ENCODE results near the gene ASMTL. TPM values are rescaled to one million over a fixed set of nuclear protein-coding genes. Genes with fewer than 3 reads are reported as not detected.

Gene ASMTL
- polyA plus RNA-seq, 1 donor (not counting 4 experiments of a cell fraction or from before 2014, with no cell fraction given): 13.8 TPM

GRCh38 chrX:1419545-1420355 lies 33.0 kb downstream of the ASMTL start:
- no peaks in the 10 kb centered on the region for H3K9me1 ChIP-seq (ENCODE audit: control insufficient read depth, extremely low read depth, insufficient read depth, low read length)
- no peak overlapping the region for H3K27ac ChIP-seq (ENCODE audit: control insufficient read depth, insufficient read depth, low read length)
- H4K20me1 ChIP-seq (ENCODE audit: control insufficient read depth, extremely low read depth, insufficient read depth, low read length): no peaks in the 10 kb centered on the region
- TF ChIP-seq EZH2 (IDR thresholded peaks at IDR 0.05; ENCODE audit: low read length): no peak
- no peak for TF ChIP-seq CTCF (optimal IDR thresholded peaks at IDR 0.05 in 1 of 3, IDR thresholded peaks at IDR 0.05 in 1 of 3, conservative IDR thresholded peaks at IDR 0.05 in 1 of 3; ENCODE audit: extremely low read depth in 1 of 3, insufficient read depth in 2 of 3, low read length in 3 of 3)
- DNase-seq (ENCODE audit: low read depth, low spot score) (no peak), FAIRE-seq (no peak)
- dilution Hi-C loops (cut with MboI; ENCODE audit: extremely low pct_ligation_motif_present, low sequenced_read_pairs): no loop called here
- H3K27me3 ChIP-seq (ENCODE audit: control insufficient read depth, extremely low read depth, insufficient read depth, low read length): no peaks in the 10 kb centered on the region
- peaks cover 15% of the 10 kb centered on the region for H3K9me3 ChIP-seq (ENCODE audit: control insufficient read depth, low read depth, low read length)
- H3K4me1 ChIP-seq (ENCODE audit: control insufficient read depth, extremely low read depth, insufficient read depth, low read length): no peaks in the 10 kb centered on the region
- peaks cover 7 to 30% of the 10 kb centered on the region in 2 experiments for H3K36me3 ChIP-seq (ENCODE audit: control insufficient read depth in 2 of 2, extremely low read depth in 1 of 2, insufficient read depth in 2 of 2, low read length in 2 of 2)
- H3K4me3 ChIP-seq (ENCODE audit: control insufficient read depth in 2 of 3, extremely low read depth in 1 of 3, insufficient read depth in 2 of 3, low read depth in 1 of 3, low read length in 3 of 3): no peak overlapping the region
- no peaks in the 10 kb centered on the region for H3K79me2 ChIP-seq (ENCODE audit: control insufficient read depth, insufficient read depth, low read length)
- H3K9ac ChIP-seq (ENCODE audit: control insufficient read depth, extremely low read depth, insufficient read depth, low read length): no peak overlapping the region
- H3K4me2 ChIP-seq (ENCODE audit: control insufficient read depth, extremely low read depth, insufficient read depth, low read depth, low read length): no peak overlapping the region
- H2AFZ ChIP-seq (ENCODE audit: control insufficient read depth, low read length): no peak overlapping the region

- dilution Hi-C loops (cut with MboI; ENCODE audit: extremely low pct_ligation_motif_present, low sequenced_read_pairs): no loop called here
- Histone ChIP-seq H3K4me3 (ENCODE audit: control insufficient read depth in 2 of 3, extremely low read depth in 1 of 3, insufficient read depth in 2 of 3, low read depth in 1 of 3, low read length in 3 of 3) (no peak overlapping the region), H3K9ac (ENCODE audit: control insufficient read depth, extremely low read depth, insufficient read depth, low read length) (no peak overlapping the region), H3K79me2 (ENCODE audit: control insufficient read depth, insufficient read depth, low read length) (no peaks in the 10 kb centered on the region), H3K36me3 (ENCODE audit: control insufficient read depth in 2 of 2, extremely low read depth in 1 of 2, insufficient read depth in 2 of 2, low read length in 2 of 2) (peaks cover 9 to 30% of the 10 kb centered on the region in 2 experiments), H4K20me1 (ENCODE audit: control insufficient read depth, extremely low read depth, insufficient read depth, low read length) (no peaks in the 10 kb centered on the region), H3K9me3 (ENCODE audit: control insufficient read depth, low read depth, low read length) (peaks cover 14% of the 10 kb centered on the region), H3K27ac (ENCODE audit: control insufficient read depth, insufficient read depth, low read length) (no peak overlapping the region), H3K27me3 (ENCODE audit: control insufficient read depth, extremely low read depth, insufficient read depth, low read length) (no peaks in the 10 kb centered on the region), H3K9me1 (ENCODE audit: control insufficient read depth, extremely low read depth, insufficient read depth, low read length) (no peaks in the 10 kb centered on the region), H3K4me2 (ENCODE audit: control insufficient read depth, extremely low read depth, insufficient read depth, low read depth, low read length) (no peak overlapping the region), H2AFZ (ENCODE audit: control insufficient read depth, low read length) (no peak overlapping the region), H3K4me1 (ENCODE audit: control insufficient read depth, extremely low read depth, insufficient read depth, low read length) (no peaks in the 10 kb centered on the region)
- FAIRE-seq (no peak), DNase-seq (ENCODE audit: low read depth, low spot score) (no peak)
- TF ChIP-seq CTCF (optimal IDR thresholded peaks at IDR 0.05 in 1 of 3, IDR thresholded peaks at IDR 0.05 in 1 of 3, conservative IDR thresholded peaks at IDR 0.05 in 1 of 3; ENCODE audit: extremely low read depth in 1 of 3, insufficient read depth in 2 of 3, low read length in 3 of 3) (no peak), EZH2 (IDR thresholded peaks at IDR 0.05; ENCODE audit: low read length) (no peak)
These were observed 33.7 kb downstream of the ASMTL start for GRCh38 chrX:1418901-1419544.
